Left renal pelvis (tissue), 4 donors: ENCODE results near the gene CRNN. TPM values are rescaled to one million over a fixed set of nuclear protein-coding genes. Genes with fewer than 3 reads are reported as not detected.

Experiments used
- polyA plus RNA-seq, 4 donors: library from polyadenylated mRNA; unstranded; fragments of 120-200 nt; gene quantifications; one replicate each; pipeline ENCODE4 v1.2.1, GENCODE V29; 2013; ENCODE audit not compliant: insufficient read length in 4 of 4

CRNN gene
- polyA plus RNA-seq, 4 donors: not detected

Other genes with a start within 250 kb of the CRNN start
- gene HRNR, start 190.1 kb downstream of the CRNN start, polyA plus RNA-seq: 1 to 10 TPM in 1 of 4 donors, under 1 TPM in 3; 0.13 to 1.1 (median 0.56) TPM
- 1 to 10 TPM; 2.0 to 3.0 (median 2.6) TPM for gene FLG, start 89.0 kb downstream of the CRNN start, polyA plus RNA-seq
- under 1 TPM; 0.05 to 0.20 (median 0.15) TPM for gene FLG2, start 54.3 kb downstream of the CRNN start, polyA plus RNA-seq
- gene LCE5A, start 96.5 kb upstream of the CRNN start, polyA plus RNA-seq: not detected
- not detected for gene CRCT1, start 100.2 kb upstream of the CRNN start, polyA plus RNA-seq
- gene LCE3E, start 152.5 kb upstream of the CRNN start, polyA plus RNA-seq: not detected
- not detected for gene LCE3D, start 166.3 kb upstream of the CRNN start, polyA plus RNA-seq
- gene LCE3C, start 186.0 kb upstream of the CRNN start, polyA plus RNA-seq: not detected
- not detected for gene LCE3B, start 199.5 kb upstream of the CRNN start, polyA plus RNA-seq
- not detected for gene LCE3A, start 208.8 kb upstream of the CRNN start, polyA plus RNA-seq
- gene LCE2D, start 249.1 kb upstream of the CRNN start, polyA plus RNA-seq: not detected